ENCODE results near the gene FAM151B.

The FAM151B gene

GRCh38 chr5:80584770-80585169 is 96.9 kb downstream of the FAM151B start:
- Histone ChIP-seq H3K27me3 (ENCODE audit: control insufficient read depth in 1 of 2, insufficient read depth in 2 of 2, low read length in 2 of 2) (no peaks in the 10 kb centered on the region), H3K36me3 (ENCODE audit: control insufficient read depth in 2 of 2, insufficient read depth in 2 of 2, low read length in 2 of 2) (no peaks in the 10 kb centered on the region), H3K4me1 (ENCODE audit: control insufficient read depth, insufficient read depth, low read length) (no peaks in the 10 kb centered on the region), H3K9me3 (ENCODE audit: control insufficient read depth in 2 of 2, low read length in 2 of 2) (no peaks in the 10 kb centered on the region), H3K4me3 (ENCODE audit: low read length in 2 of 2) (no peak overlapping the region), H3K27ac (ENCODE audit: low read length) (no peak overlapping the region), H3K9ac (ENCODE audit: low read length in 2 of 2) (no peak overlapping the region)

GRCh38 chr5:80588858-80589540 is 101.1 kb downstream of the FAM151B start:
- Histone ChIP-seq H3K9me3 (ENCODE audit: control insufficient read depth in 2 of 2, low read length in 2 of 2) (no peaks in the 10 kb centered on the region), H3K9ac (ENCODE audit: low read length in 2 of 2) (no peak overlapping the region), H3K27ac (ENCODE audit: low read length) (no peak overlapping the region), H3K4me3 (ENCODE audit: low read length in 2 of 2) (no peak overlapping the region), H3K4me1 (ENCODE audit: control insufficient read depth, insufficient read depth, low read length) (no peaks in the 10 kb centered on the region), H3K36me3 (ENCODE audit: control insufficient read depth in 2 of 2, insufficient read depth in 2 of 2, low read length in 2 of 2) (no peaks in the 10 kb centered on the region), H3K27me3 (ENCODE audit: control insufficient read depth in 1 of 2, insufficient read depth in 2 of 2, low read length in 2 of 2) (no peaks in the 10 kb centered on the region)

- H3K4me3 ChIP-seq (ENCODE audit: low read length in 2 of 2), result no peak overlapping the region
- no peak overlapping the region for H3K27ac ChIP-seq (ENCODE audit: low read length)
- H3K4me1 ChIP-seq (ENCODE audit: control insufficient read depth, insufficient read depth, low read length), result no peaks in the 10 kb centered on the region
- H3K9ac ChIP-seq (ENCODE audit: low read length in 2 of 2), result no peak overlapping the region
- no peaks in the 10 kb centered on the region for H3K36me3 ChIP-seq (ENCODE audit: control insufficient read depth in 2 of 2, insufficient read depth in 2 of 2, low read length in 2 of 2)
- no peaks in the 10 kb centered on the region for H3K27me3 ChIP-seq (ENCODE audit: control insufficient read depth in 1 of 2, insufficient read depth in 2 of 2, low read length in 2 of 2)
- H3K9me3 ChIP-seq (ENCODE audit: control insufficient read depth in 2 of 2, low read length in 2 of 2), result no peaks in the 10 kb centered on the region
These were observed 102.9 kb downstream of the FAM151B start for GRCh38 chr5:80590766-80591165.

GRCh38 chr5:80591352-80591751 is 103.5 kb downstream of the FAM151B start:
- Histone ChIP-seq H3K27me3 (ENCODE audit: control insufficient read depth in 1 of 2, insufficient read depth in 2 of 2, low read length in 2 of 2) (no peaks in the 10 kb centered on the region), H3K9me3 (ENCODE audit: control insufficient read depth in 2 of 2, low read length in 2 of 2) (no peaks in the 10 kb centered on the region), H3K27ac (ENCODE audit: low read length) (no peak overlapping the region), H3K36me3 (ENCODE audit: control insufficient read depth in 2 of 2, insufficient read depth in 2 of 2, low read length in 2 of 2) (no peaks in the 10 kb centered on the region), H3K4me3 (ENCODE audit: low read length in 2 of 2) (no peak overlapping the region), H3K4me1 (ENCODE audit: control insufficient read depth, insufficient read depth, low read length) (no peaks in the 10 kb centered on the region), H3K9ac (ENCODE audit: low read length in 2 of 2) (no peak overlapping the region)

DNA sequence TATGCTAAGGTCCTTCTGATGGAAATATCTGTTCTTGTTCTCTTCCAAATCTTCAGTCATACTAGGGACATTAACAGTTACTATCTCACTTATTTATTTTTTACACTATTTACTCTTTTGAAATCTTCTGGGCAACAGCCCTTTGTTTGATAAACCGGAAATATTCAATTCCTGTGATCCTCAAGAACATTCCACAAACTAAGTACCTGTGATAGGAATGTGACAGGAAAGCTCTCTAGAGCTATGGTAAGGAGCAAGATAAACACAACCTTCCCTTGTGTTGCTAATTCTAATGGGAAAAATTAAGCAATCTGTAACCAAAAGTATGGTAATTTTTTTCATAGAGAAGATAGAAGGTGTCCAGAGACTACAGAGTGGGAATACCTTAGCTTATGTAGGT is 104.2 kb downstream of the FAM151B start:
- Histone ChIP-seq H3K9ac (ENCODE audit: low read length in 2 of 2) (no peak overlapping the region), H3K27ac (ENCODE audit: low read length) (no peak overlapping the region), H3K4me3 (ENCODE audit: low read length in 2 of 2) (no peak overlapping the region), H3K4me1 (ENCODE audit: control insufficient read depth, insufficient read depth, low read length) (no peaks in the 10 kb centered on the region), H3K9me3 (ENCODE audit: control insufficient read depth in 2 of 2, low read length in 2 of 2) (no peaks in the 10 kb centered on the region), H3K27me3 (ENCODE audit: control insufficient read depth in 1 of 2, insufficient read depth in 2 of 2, low read length in 2 of 2) (no peaks in the 10 kb centered on the region), H3K36me3 (ENCODE audit: control insufficient read depth in 2 of 2, insufficient read depth in 2 of 2, low read length in 2 of 2) (no peaks in the 10 kb centered on the region)

Measured in stomach smooth muscle (tissue), 2 donors.